ENCODE measurements around the gene FOXP1. TPM values are rescaled to one million over a fixed set of nuclear protein-coding genes. Genes with fewer than 3 reads are reported as not detected.

FOXP1 gene
- 100 to 1,000 TPM; 144 to 152 TPM for total RNA-seq

DNA sequence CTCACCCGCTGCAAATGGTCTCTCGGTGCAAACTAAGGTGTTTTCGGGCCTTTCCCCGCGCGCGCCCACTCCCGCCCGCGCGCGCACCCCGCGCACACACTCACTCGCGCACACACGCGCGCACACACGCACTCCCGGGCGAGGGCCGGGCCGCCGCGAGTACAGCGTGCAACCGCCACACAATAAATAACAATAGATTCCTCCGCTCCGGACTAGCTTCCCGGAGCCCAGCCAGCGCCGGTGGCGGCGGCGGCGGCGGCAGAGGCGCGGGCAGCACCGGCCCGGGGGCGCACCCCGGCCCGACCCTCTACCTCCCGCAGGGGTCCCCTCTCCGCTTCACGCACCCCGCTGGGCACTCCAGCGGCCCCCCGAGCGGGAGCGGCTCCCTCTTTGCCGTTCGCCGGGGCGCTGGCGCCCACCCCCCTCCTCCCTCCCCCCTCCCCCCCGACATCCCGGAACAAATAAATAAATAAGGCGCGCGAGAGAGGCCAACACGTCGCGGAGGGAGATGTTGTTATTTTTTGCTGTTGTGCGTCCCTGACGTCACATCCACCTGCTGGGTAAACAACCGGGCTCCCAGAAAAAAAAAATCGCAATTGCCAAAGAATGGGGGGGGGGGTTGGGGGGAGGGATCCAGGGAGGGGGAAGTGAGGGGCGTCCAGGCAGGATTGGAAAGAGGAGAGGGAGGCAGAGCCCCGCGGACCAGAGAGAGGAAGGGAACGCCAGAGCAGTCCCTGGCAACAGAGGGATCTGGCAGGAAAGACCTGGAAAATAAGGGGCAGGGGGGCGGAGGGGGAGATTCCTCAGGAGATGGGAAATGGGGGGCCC, at the start of gene FOXP1:
Gene FOXP1 (minus strand): TSS at position 163 of the 828 bp plus-strand sequence. CDS start 385,347 bp downstream, outside the sequence.
- CTCF ChIA-PET = no interaction called here
- POLR2A ChIA-PET = interaction anchor here (1.0 to 1.9 kb wide), 4 partner anchors 129 to 553 kb away, joined by 3 to 4 read pairs (median 4); no protein-coding TSS in a partner anchor

GRCh38 chr3:71629711-71630110, 46.2 kb upstream of the FOXP1 start:
- POLR2A ChIA-PET = no interaction called here

GRCh38 chr3:71629289-71629688, 45.8 kb upstream of the FOXP1 start:
- CTCF ChIA-PET = no interaction called here
- POLR2A ChIA-PET = no interaction called here

More at GRCh38 chr3:71629711-71630110, 46.2 kb upstream of the FOXP1 start:
- CTCF ChIA-PET = no interaction called here

- POLR2A ChIA-PET = no interaction called here
- CTCF ChIA-PET = no interaction called here
Observed at GRCh38 chr3:71628522-71628921, 45.0 kb upstream of the FOXP1 start.

DNA sequence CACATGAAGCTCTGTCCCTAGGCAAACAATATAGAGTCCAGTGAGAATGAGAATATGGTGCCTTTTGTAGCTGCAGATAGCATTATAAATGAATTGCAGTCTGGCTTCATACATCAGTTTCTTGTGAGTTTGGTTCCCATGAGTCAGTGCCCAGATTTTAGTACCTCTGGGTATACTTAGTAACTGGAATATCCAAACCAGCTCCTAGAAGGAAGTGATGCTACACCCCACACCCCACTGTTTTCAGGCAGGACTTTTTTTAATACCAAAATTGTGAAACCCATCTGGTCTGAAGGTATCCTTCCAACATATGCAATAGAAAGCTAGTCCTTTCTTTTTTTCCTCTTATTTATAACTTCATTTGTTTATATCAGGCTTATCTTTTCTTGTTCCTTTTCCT, 42.1 kb upstream of the FOXP1 start:
- CTCF ChIA-PET = no interaction called here
- POLR2A ChIA-PET = no interaction called here

- ChIA-PET CTCF (interaction anchor here (0.9 kb wide), 1 partner anchor 17 kb away, joined by 3 read pairs; no protein-coding TSS in a partner anchor), POLR2A (no interaction called here)
Observed at GRCh38 chr3:71621825-71622537, 38.5 kb upstream of the FOXP1 start.

- ChIA-PET POLR2A (no interaction called here), CTCF (interaction anchor here (1.2 kb wide), 1 partner anchor 9 kb away, joined by 3 read pairs; no protein-coding TSS in a partner anchor)
Observed at GRCh38 chr3:71618538-71618937, 35.0 kb upstream of the FOXP1 start.

- ChIA-PET POLR2A (no interaction called here), CTCF (no interaction called here)
Observed at GRCh38 chr3:71616571-71617021, 33.1 kb upstream of the FOXP1 start.

DNA sequence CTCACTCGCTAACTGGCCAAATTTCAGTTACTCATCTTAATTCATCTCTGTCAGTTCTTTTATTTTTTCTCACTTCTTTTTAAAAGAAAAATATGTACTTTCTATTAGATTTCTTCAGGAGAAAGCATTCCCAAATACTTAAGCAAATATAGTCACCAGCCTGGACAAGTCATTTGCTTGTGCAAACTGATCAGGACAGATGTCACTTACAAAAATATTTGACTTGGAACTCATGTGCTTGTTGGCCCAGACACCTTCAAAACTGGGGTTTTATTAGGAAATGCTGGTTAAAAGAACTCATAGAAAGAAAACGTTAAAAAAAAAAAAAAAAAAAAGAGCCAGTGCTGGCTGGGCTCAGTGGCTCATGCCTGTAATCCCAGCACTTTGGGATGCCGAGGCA, 31.3 kb upstream of the FOXP1 start:
- CTCF ChIA-PET = interaction anchor here (0.7 kb wide), 1 partner anchor 318 kb away, joined by 3 read pairs; no protein-coding TSS in a partner anchor
- POLR2A ChIA-PET = no interaction called here

GRCh38 chr3:71614426-71614825, 30.9 kb upstream of the FOXP1 start:
- POLR2A ChIA-PET = no interaction called here
- CTCF ChIA-PET = no interaction called here

GRCh38 chr3:71611099-71611498, 27.6 kb upstream of the FOXP1 start:
- POLR2A ChIA-PET = no interaction called here
- CTCF ChIA-PET = no interaction called here

DNA sequence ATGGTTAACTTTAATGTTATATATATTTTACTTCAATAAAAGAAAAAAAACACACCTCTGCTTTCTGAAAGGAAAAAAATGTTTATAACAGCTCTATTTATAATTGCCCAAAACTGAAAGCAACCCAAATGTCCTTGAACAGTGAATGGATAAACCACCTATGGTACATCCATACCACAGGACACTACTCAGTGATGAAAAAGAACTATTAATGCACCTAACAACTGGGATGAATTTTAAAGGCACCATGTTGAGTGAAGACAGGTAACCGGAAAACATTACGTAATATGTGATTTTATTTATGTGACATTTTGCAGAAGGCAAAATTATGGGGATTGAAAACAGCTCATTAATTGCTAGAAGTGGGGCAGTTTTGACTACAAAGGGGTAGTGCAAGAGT, 23.8 kb upstream of the FOXP1 start:
- POLR2A ChIA-PET = no interaction called here
- CTCF ChIA-PET = no interaction called here

DNA sequence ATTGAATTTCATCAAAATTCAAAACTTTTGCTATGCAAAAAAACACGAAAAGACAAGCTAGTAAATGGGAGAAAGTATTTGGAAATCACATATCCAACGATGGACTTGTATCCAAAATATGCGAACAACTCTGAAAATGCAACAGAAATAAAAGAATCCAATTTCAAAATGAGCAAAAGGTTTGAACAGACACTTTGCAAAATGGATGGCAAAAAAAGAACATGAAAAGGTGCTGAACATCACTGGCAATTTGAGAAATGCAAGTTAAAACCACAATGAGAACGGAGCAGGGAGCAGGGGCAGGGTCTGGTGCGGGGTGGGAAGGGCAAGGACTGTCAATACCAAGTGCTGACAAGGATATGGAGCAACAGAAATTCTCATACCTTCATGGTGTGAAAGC, 23.1 kb upstream of the FOXP1 start:
- POLR2A ChIA-PET = no interaction called here
- CTCF ChIA-PET = interaction anchor here (0.6 kb wide), 1 partner anchor 37 kb away, joined by 3 read pairs; no protein-coding TSS in a partner anchor

- POLR2A ChIA-PET = interaction anchor here (1.4 kb wide), 1 partner anchor 20 kb away, joined by 5 read pairs; no protein-coding TSS in a partner anchor
- CTCF ChIA-PET = no interaction called here
Observed at GRCh38 chr3:71602256-71602655, 18.7 kb upstream of the FOXP1 start.

DNA sequence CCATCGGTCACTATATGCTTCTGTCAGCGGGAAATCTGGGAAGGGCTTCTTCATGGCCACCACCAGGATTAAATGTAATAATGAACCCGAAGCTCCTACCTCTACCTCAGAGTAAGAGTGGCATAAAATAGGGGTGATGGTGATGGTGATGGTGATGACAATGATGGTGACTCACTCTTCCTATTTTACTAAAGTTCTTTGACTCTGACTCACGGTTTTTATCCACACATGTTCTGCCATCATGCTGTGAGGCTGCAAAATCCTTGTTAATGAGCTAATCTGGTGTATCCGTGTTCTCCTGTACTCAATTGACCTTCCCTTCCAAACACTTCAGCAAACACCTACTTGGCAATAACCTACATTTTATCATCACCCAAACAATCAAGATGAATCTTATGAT, 18.3 kb upstream of the FOXP1 start:
- CTCF ChIA-PET = no interaction called here
- POLR2A ChIA-PET = interaction anchor here (0.6 to 1.4 kb wide), 2 partner anchors 20 to 199 kb away, joined by 3 to 5 read pairs; no protein-coding TSS in a partner anchor

- POLR2A ChIA-PET = interaction anchor here (1.4 kb wide), 1 partner anchor 19 kb away, joined by 5 read pairs; no protein-coding TSS in a partner anchor
- CTCF ChIA-PET = interaction anchor here (1.1 kb wide), 1 partner anchor 376 kb away, joined by 3 read pairs; no protein-coding TSS in a partner anchor
Observed at GRCh38 chr3:71600646-71601288, 17.2 kb upstream of the FOXP1 start.

DNA sequence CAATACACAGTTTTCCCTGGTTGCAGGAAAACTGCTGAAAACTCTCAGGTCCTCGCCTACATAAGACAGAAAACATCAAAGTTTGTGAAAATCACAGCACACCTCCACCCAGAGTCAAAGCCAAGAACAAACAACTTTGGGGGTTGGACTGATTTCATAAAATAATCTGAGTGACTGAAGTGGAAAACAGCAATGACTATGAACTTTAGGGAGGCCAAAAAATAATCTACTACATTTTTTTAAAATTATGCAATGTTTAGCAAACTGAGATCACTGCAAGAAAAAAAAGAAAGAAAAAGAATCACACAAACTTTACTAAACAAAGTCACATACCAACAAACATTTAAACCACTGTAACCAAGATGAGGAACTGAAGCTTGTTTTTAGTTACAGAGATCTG, 15.9 kb upstream of the FOXP1 start:
- POLR2A ChIA-PET = no interaction called here
- CTCF ChIA-PET = interaction anchor here (1.1 kb wide), 1 partner anchor 375 kb away, joined by 3 read pairs; no protein-coding TSS in a partner anchor

DNA sequence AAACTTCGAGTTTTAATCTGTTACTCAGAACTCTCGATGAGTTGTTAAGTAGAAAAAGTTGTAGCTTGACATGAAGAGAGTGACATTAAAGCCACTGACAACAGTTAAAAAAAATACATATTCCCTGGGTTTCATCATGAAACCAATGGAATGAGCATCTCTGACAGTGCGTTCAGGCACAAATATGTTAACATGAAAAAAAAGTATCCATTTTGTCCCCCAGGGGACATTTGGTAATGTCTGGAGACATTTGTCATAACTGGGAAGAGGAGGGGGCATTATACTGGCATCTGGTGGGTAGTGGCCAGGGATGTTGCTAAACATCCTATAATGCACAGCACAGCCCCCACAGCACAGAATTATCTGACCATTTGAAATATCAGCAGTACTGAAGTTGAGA, 14.8 kb upstream of the FOXP1 start:
- ChIA-PET POLR2A (no interaction called here), CTCF (interaction anchor here (1.1 kb wide), 1 partner anchor 12 kb away, joined by 3 read pairs; no protein-coding TSS in a partner anchor)

- ChIA-PET POLR2A (no interaction called here), CTCF (no interaction called here)
Observed at GRCh38 chr3:71597286-71597685, 13.8 kb upstream of the FOXP1 start.

DNA sequence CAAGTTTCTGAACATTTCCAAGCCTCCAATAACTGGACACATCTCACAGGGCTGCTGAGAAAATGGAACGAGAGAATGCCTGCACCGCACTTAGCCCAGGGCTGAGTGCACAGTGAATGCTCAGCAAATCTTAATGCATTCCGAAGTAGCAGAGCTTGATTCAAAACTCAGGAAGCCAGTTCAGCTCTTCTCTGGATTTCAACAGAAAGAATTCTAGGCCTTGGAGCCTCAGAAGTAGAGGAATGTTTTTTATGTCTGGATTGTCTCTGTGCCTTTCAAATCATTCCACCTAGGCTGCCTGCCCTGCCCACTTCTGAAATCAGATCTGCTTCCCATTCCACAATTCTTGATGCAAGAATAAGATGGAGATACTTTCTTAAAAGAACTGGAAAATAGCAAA, 9.6 kb upstream of the FOXP1 start:
- ChIA-PET CTCF (no interaction called here), POLR2A (no interaction called here)

All from activated CD8-positive, alpha-beta memory T cell treated with anti-CD3 and anti-CD28 coated beads for 36 hours (primary cell).